Esophagus muscularis mucosa (tissue), 3 donors: ENCODE measurements around the gene DNAAF1.

Experiments used
- EP300 ChIP-seq: sonication (generic); formaldehyde crosslinking; IDR thresholded peaks from one replicate; pipeline ENCODE4 v1.6.1; 2017; ENCODE audit warnings: antibody characterized with exemption
- TF ChIP-seq, protein P1 (sequence below), 3 experiments: fragments of 200-600 bp in 2 of 3; fragments of 450-650 bp in 1 of 3; sonication (generic) in 2 of 3; IDR thresholded peaks; one replicate each; pipeline ENCODE4 v1.5.1; 2017 to 2019; ENCODE audit warnings: antibody characterized with exemption in 3 of 3, mild to moderate bottlenecking in 2 of 3, moderate library complexity in 1 of 3

DNA sequence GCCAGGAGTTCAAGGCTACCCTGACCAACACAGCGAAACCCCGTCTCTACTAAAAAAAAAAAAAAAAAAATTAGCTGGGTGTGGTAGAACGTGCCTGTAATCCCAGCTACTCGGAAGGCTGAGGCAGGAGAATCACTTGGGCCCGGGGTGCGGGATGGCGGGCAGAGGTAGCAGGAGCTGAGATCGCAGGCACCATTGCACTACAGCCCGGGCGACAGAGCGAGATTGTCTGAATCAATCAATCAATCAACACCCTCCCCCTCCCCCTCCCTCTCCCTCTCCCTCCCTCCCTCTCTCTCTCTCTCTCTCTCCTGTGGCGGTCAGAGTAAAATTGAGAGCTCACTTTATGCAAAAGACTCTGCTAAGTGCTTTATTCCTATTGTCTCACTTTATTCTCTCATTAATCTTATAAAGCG lies 1.3 kb upstream of the DNAAF1 start:
- TF ChIP-seq EP300 = no peak
- TF ChIP-seq, protein P1, sequence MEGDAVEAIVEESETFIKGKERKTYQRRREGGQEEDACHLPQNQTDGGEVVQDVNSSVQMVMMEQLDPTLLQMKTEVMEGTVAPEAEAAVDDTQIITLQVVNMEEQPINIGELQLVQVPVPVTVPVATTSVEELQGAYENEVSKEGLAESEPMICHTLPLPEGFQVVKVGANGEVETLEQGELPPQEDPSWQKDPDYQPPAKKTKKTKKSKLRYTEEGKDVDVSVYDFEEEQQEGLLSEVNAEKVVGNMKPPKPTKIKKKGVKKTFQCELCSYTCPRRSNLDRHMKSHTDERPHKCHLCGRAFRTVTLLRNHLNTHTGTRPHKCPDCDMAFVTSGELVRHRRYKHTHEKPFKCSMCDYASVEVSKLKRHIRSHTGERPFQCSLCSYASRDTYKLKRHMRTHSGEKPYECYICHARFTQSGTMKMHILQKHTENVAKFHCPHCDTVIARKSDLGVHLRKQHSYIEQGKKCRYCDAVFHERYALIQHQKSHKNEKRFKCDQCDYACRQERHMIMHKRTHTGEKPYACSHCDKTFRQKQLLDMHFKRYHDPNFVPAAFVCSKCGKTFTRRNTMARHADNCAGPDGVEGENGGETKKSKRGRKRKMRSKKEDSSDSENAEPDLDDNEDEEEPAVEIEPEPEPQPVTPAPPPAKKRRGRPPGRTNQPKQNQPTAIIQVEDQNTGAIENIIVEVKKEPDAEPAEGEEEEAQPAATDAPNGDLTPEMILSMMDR (IDR thresholded peaks at IDR 0.05) = no peak
